ENCODE results near the gene C16orf90.

C16orf90 gene

GRCh38 chr16:3459401-3460090 is 35.7 kb downstream of the C16orf90 start:
- peak; percentile 71 for DNase-seq
- H3K36me3 ChIP-seq (replicated peaks; ENCODE audit: insufficient read depth, low read length) = no peaks in the 10 kb centered on the region
- peak overlapping the region; percentile 90; the same call in 1 of the 2 replicates for H3K9ac ChIP-seq (ENCODE audit: low read length)
- peaks cover 67% of the 10 kb centered on the region for H3K79me2 ChIP-seq (ENCODE audit: low read length)
- H3K27ac ChIP-seq (ENCODE audit: low read length) = peak overlapping the region; percentile 66; the same call in 1 of the 2 replicates
- TF ChIP-seq EZH2phosphoT487 (IDR thresholded peaks at IDR 0.05; ENCODE audit: low read length) (no peak), CTCF (IDR thresholded peaks at IDR 0.05; ENCODE audit: low read length) (no peak), EZH2 (optimal IDR thresholded peaks at IDR 0.05; ENCODE audit: low read depth, low read length) (no peak)
- H3K27me3 ChIP-seq (replicated peaks; ENCODE audit: insufficient read depth, low read length) = no peaks in the 10 kb centered on the region
- H4K20me1 ChIP-seq (ENCODE audit: insufficient read depth, low read length) = no peaks in the 10 kb centered on the region
- H3K9me3 ChIP-seq (replicated peaks; ENCODE audit: insufficient read depth, low read length) = no peaks in the 10 kb centered on the region
- H3K4me1 ChIP-seq (ENCODE audit: low read length) = peaks cover 22% of the 10 kb centered on the region
- peak overlapping the region; percentile 92 for H3K4me2 ChIP-seq (ENCODE audit: low read depth, low read length)
- no peaks in the 10 kb centered on the region for H3K9me2 ChIP-seq (replicated peaks; ENCODE audit: insufficient read depth, low read length)
- H2AFZ ChIP-seq (ENCODE audit: low read length) = no peak overlapping the region
- H3F3A ChIP-seq (ENCODE audit: insufficient read depth, low read length) = peaks cover 20% of the 10 kb centered on the region
- H3K4me3 ChIP-seq (ENCODE audit: low read length) = peak overlapping the region; percentile 96

DNA sequence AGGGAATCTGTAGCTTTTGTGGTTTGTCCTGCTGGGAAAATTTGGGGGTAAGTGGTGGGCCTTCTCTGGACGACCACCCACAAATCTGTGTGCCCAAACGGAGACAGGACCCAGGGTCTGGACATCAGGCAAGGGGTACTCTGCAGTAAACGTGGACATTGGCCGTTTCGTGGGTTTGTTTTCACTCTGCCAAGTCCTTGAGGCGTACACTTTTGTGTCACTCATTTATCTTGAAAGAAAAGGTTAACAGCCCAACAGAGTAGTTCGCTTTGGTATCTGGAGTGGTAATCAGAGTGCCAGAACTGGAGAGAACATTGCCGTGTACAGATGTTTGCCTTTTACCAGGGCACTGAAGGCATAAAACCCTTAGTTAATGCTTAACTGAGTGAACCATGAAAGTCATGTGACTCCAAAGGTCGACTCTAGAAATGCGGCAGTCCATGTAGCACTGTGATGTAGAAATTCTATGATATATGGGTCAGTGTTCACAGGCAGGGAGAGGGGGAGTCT is 36.4 kb downstream of the C16orf90 start:
- peak; percentile 31 for DNase-seq
- Histone ChIP-seq H3K9me2 (replicated peaks; ENCODE audit: insufficient read depth, low read length) (no peaks in the 10 kb centered on the region), H3K27ac (ENCODE audit: low read length) (peak overlapping the region; percentile 66), H3K27me3 (replicated peaks; ENCODE audit: insufficient read depth, low read length) (no peaks in the 10 kb centered on the region), H3K4me1 (ENCODE audit: low read length) (peaks cover 22% of the 10 kb centered on the region), H3K79me2 (ENCODE audit: low read length) (peaks cover 61% of the 10 kb centered on the region), H3K9ac (ENCODE audit: low read length) (peak overlapping the region; percentile 90), H3K36me3 (replicated peaks; ENCODE audit: insufficient read depth, low read length) (no peaks in the 10 kb centered on the region), H4K20me1 (ENCODE audit: insufficient read depth, low read length) (no peaks in the 10 kb centered on the region), H2AFZ (ENCODE audit: low read length) (peak overlapping the region; percentile 87), H3K4me2 (ENCODE audit: low read depth, low read length) (peak overlapping the region; percentile 92), H3F3A (ENCODE audit: insufficient read depth, low read length) (peaks cover 20% of the 10 kb centered on the region), H3K4me3 (ENCODE audit: low read length) (peak overlapping the region; percentile 96), H3K9me3 (replicated peaks; ENCODE audit: insufficient read depth, low read length) (no peaks in the 10 kb centered on the region)
- TF ChIP-seq EZH2 (optimal IDR thresholded peaks at IDR 0.05; ENCODE audit: low read depth, low read length) = no peak
- TF ChIP-seq EZH2phosphoT487 (IDR thresholded peaks at IDR 0.05; ENCODE audit: low read length) = no peak
- TF ChIP-seq CTCF (IDR thresholded peaks at IDR 0.05; ENCODE audit: low read length) = no peak

- Histone ChIP-seq H3F3A (ENCODE audit: insufficient read depth, low read length) (peaks cover 20% of the 10 kb centered on the region), H3K9me3 (replicated peaks; ENCODE audit: insufficient read depth, low read length) (no peaks in the 10 kb centered on the region), H4K20me1 (ENCODE audit: insufficient read depth, low read length) (no peaks in the 10 kb centered on the region), H3K4me2 (ENCODE audit: low read depth, low read length) (peak overlapping the region; percentile 92), H3K79me2 (ENCODE audit: low read length) (peaks cover 55% of the 10 kb centered on the region), H2AFZ (ENCODE audit: low read length) (peak overlapping the region; percentile 87), H3K9me2 (replicated peaks; ENCODE audit: insufficient read depth, low read length) (no peaks in the 10 kb centered on the region), H3K4me3 (ENCODE audit: low read length) (peak overlapping the region; percentile 96), H3K27ac (ENCODE audit: low read length) (peak overlapping the region; percentile 66; the same call in 1 of the 2 replicates), H3K4me1 (ENCODE audit: low read length) (peaks cover 22% of the 10 kb centered on the region), H3K9ac (ENCODE audit: low read length) (peak overlapping the region; percentile 90), H3K27me3 (replicated peaks; ENCODE audit: insufficient read depth, low read length) (no peaks in the 10 kb centered on the region), H3K36me3 (replicated peaks; ENCODE audit: insufficient read depth, low read length) (no peaks in the 10 kb centered on the region)
- TF ChIP-seq EZH2 (optimal IDR thresholded peaks at IDR 0.05; ENCODE audit: low read depth, low read length) (no peak), CTCF (IDR thresholded peaks at IDR 0.05; ENCODE audit: low read length) (no peak), EZH2phosphoT487 (IDR thresholded peaks at IDR 0.05; ENCODE audit: low read length) (no peak)
- DNase-seq = no peak
Measured at GRCh38 chr16:3458278-3458851, 36.9 kb downstream of the C16orf90 start.

Data from MM.1S (cell line).